Lower leg skin (tissue), 4 donors: ENCODE results near the gene STK36. TPM values are rescaled to one million over a fixed set of nuclear protein-coding genes. Genes with fewer than 3 reads are reported as not detected.

Experiments
- DNase-seq, 2 donors: peaks; one replicate each; pipeline ENCODE4 v3.0.0-alpha.2; 2019; ENCODE audit warnings: low spot score in 2 of 2
- H3K4me3 ChIP-seq: fragments of 200-600 bp; sonication (generic); 2 replicates; pipeline ENCODE4 v1.5.1; 2017; ENCODE audit warnings: mild to moderate bottlenecking, low read depth; ENCODE audit not compliant: poor library complexity, severe bottlenecking
- CTCF ChIP-seq, 3 donors: fragments of 450-650 bp; IDR thresholded peaks; one replicate each; pipeline ENCODE4 v1.5.1; 2016; ENCODE audit warnings: antibody characterized with exemption in 3 of 3, mild to moderate bottlenecking in 3 of 3, moderate library complexity in 2 of 3
- POLR2A ChIP-seq, 2 donors: fragments of 450-650 bp; IDR thresholded peaks; one replicate each; pipeline ENCODE4 v1.6.1; 2016 to 2017; ENCODE audit warnings: antibody characterized with exemption in 2 of 2, mild to moderate bottlenecking in 1 of 2, moderate library complexity in 1 of 2
- WGBS, 2 donors: methylation state at CpG; one replicate each; pipeline ENCODE4 v1.1.5; 2018; 5-methylcytosine and 5-hydroxymethylcytosine counted together
- intact Hi-C: fragments of 100-400 bp; cut with DNase I; formaldehyde crosslinking; loops from one replicate; pipeline ENCODE4 v1.15.0; 2023; ENCODE audit warnings: low total_unique reads
- total RNA-seq, 4 donors: library from RNA; depleted of rRNA; stranded (reverse); fragments of >200 nt; gene quantifications; one replicate each; pipeline ENCODE4 v1.1.0, GENCODE V29; 2016

STK36 gene
- total RNA-seq, 4 donors from 2014 or later = 7.4 to 21.1 (median 12.3) TPM

DNA sequence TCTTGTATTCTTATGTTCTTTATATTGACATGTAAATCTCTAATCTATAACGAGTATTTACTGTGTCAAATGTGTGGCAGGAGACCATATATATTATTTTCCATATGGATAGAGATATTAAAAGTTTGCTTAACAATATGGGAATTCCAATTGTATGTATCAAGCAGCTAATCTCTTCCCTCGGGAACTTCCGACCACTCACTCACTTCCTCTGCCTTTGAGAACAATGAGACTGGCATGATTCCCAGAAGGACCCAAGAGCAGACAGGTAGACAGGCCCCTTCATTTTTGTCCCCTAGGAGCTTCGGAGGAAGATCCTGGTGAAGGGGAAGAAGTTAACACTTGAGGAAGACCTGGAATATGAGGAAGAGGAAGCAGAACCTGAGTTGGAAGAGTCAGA lies 40.0 kb upstream of the STK36 start:
- TF ChIP-seq CTCF (IDR thresholded peaks at IDR 0.05) (no peak), POLR2A (IDR thresholded peaks at IDR 0.05) (no peak)
- intact Hi-C loops = no loop called here
- H3K4me3 ChIP-seq = no peak overlapping the region
- DNase-seq = no peak
- WGBS, 2 donors = 69 to 75% methylated on average over 4 of the region's 4 CpGs

- no peak overlapping the region for H3K4me3 ChIP-seq
- intact Hi-C loops = no loop called here
- WGBS, 2 donors = 90 to 95% methylated on average over 5 of the region's 5 CpGs
- DNase-seq = no peak
- no peak for TF ChIP-seq CTCF (IDR thresholded peaks at IDR 0.05)
- no peak for TF ChIP-seq POLR2A (IDR thresholded peaks at IDR 0.05)
Measured at GRCh38 chr2:218635719-218636118, 36.2 kb upstream of the STK36 start.

- DNase-seq = no peak
Measured at GRCh38 chr2:218638372-218638771, 33.5 kb upstream of the STK36 start.

GRCh38 chr2:218642121-218642656 lies 29.7 kb upstream of the STK36 start:
- DNase-seq = no peak
- no peak for TF ChIP-seq CTCF (IDR thresholded peaks at IDR 0.05)
- TF ChIP-seq POLR2A (IDR thresholded peaks at IDR 0.05) = no peak
- H3K4me3 ChIP-seq = no peak overlapping the region
- 92 to 95% methylated on average over 12 to 17 of the region's 18 CpGs for WGBS, 2 donors
- intact Hi-C loops = no loop called here

More at GRCh38 chr2:218638372-218638771, 33.5 kb upstream of the STK36 start:
- 97 to 99% methylated on average over 18 of the region's 18 CpGs for WGBS, 2 donors
- H3K4me3 ChIP-seq = no peak overlapping the region
- intact Hi-C loops = no loop called here
- no peak for TF ChIP-seq POLR2A (IDR thresholded peaks at IDR 0.05)
- TF ChIP-seq CTCF (IDR thresholded peaks at IDR 0.05) = no peak

GRCh38 chr2:218642786-218643185 lies 29.1 kb upstream of the STK36 start:
- TF ChIP-seq POLR2A (IDR thresholded peaks at IDR 0.05) = no peak
- TF ChIP-seq CTCF (IDR thresholded peaks at IDR 0.05) = no peak
- intact Hi-C loops = no loop called here

DNA sequence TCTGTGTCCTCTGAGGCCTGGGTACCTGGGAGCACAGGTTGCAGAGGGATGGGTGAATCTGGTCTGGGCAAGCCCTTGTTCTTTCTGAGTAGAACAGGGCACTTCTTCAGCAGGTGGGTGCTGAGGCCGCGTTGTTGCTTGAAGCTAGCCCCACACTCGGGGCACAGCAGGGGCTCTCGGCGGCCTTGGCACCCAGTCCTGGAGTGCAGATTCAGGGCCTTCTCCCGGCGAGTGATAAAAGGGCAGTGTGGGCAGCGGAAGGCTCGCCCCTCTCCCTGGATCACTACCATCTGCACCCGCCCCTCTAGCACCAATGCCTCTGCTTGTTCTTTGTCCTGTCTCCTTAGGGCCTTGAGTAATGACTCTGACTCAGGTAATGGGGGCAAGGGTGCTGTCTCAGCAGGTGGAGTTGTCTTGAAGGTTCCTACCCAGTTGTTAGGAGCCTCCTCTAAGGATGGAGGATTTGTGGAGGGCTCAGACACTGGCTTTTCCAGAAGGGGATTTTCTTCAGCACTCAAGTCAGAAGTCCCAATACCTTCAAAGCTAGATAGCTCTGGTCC lies 28.1 kb upstream of the STK36 start:
- intact Hi-C loops = no loop called here
- 89 to 90% methylated on average over 10 of the region's 10 CpGs for WGBS, 2 donors
- no peak overlapping the region for H3K4me3 ChIP-seq
- no peak for DNase-seq
- TF ChIP-seq CTCF (IDR thresholded peaks at IDR 0.05) (no peak), POLR2A (IDR thresholded peaks at IDR 0.05) (no peak)

More at GRCh38 chr2:218642786-218643185, 29.1 kb upstream of the STK36 start:
- WGBS, 2 donors = 89 to 92% methylated on average over 17 of the region's 17 CpGs
- H3K4me3 ChIP-seq = no peak overlapping the region
- no peak for DNase-seq
